Activated CD8-positive, alpha-beta memory T cell treated with anti-CD3 and anti-CD28 coated beads, Interleukin-2, amount 50 U/mL, for 48 hours (primary cell): Measurements from ENCODE around the gene AVPR2.

Experiments used
- DNase-seq: peaks from one replicate; pipeline ENCODE4 v3.0.0-alpha.2; 2020

AVPR2 gene

GRCh38 chrX:153954558-153955227 lies 50.2 kb downstream of the AVPR2 start:
- DNase-seq = no peak

- no peak for DNase-seq
Observed at GRCh38 chrX:153955228-153955732, 50.8 kb downstream of the AVPR2 start.

DNA sequence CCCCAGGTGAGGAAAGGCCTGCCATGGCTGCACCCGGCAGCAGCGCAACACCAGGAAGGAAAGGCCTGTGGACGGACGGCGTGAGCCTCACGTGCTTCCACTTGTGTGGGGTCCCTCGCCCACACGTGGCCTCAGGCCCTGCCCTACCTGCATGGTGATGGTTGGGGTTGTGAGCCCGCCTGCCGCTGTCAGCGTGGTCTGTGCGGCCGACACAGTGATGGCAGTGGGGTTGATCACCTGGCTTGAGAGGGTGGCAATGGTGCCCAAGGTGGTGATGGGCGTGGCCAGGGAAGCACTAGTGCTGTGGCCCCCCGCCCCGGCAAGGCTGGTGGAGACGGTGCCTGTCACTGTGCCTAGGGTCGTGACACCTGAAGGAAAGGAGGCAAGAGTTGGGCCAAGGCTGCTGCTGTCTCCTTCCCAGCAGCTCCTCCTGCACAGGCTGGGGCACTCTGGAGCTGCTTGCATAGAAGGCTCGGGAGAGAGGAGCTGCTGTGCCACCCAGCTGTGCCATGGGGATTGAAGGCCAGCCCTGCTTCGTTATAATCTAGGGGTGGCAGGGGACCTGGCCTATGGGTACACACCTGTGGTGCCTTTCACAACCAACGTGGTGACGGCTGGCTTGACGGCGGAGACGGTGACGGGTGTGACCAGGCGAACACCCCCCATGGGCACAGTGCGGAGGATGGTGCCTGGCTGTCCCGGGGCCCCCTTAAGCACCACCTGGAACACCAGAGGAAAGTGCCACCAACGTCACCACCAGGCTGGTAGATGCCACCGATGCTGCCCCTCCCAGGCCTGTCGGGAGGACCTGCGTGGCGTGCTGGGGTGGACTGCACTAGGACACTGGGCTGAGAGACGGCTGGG lies 51.8 kb downstream of the AVPR2 start:
- no peak for DNase-seq
